ENCODE results near the gene NRG3.
"Not testable (repeated sequence)": the region's sequence is repeated elsewhere in the genome, so short reads cannot be mapped to it uniquely, and the experiment has no call there.

The NRG3 gene

GRCh38 chr10:82922755-82923154 is 1047.8 kb downstream of the NRG3 start:
- DNase-seq (ENCODE audit: low read depth): no peak

DNA sequence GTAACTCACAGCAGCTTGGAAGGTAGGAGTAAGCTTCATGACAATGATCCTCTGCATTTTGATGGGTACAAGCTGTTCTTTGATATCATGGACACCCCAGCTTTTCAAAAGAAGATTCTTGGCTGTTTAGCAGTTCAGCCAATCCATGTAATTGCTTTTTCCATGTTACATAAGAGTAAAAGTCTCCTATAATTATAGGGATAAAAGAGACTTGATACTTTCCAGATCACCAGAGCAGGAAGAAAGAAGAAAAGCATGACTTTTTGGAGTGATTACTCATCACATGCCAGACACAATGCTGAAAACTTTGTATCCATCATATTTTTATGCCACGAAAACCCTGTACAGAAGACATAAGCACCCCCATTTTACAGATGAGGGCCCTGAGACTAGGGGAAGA is 1049.7 kb downstream of the NRG3 start:
- DNase-seq (ENCODE audit: low read depth): no peak

DNA sequence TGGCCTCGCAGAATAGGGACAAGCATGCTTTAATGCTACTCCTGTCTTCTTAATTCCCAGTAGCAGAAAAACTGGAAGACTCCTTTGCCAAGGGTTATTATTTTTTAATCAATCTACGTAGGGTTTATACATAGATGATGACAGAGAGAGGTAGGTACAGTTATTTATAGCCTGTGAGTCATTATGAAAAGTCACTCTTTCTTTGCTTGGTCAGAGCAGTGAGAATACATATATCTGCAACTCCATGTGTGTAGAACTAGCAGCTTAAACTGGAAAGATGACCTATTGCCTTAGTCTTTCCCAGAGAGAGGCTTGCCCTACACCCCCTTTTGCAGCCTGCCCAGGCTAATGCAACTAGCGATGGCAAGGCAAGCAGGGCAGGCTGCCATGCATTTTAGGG is 1050.6 kb downstream of the NRG3 start:
- DNase-seq (ENCODE audit: low read depth): no peak

GRCh38 chr10:82932451-82932850 is 1057.5 kb downstream of the NRG3 start:
- DNase-seq (ENCODE audit: low read depth): no peak

DNA sequence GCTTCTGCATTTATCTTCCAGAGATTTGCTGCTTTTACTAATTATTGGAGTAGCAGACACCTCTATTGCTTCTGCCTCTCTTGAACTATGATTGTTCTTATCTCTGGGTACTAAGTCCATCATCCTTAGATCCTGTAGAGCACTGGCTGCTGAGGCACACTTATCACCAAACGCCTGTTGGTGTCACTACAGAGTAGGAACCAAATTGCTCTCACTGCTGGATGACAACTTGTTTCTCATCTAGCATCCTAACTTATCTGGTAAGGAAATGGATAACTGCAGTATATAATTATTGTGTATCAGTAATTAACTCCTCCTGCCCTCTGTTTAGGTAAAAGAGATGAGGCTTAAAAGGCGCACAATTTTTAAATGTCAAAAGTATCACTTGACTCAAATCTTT is 1059.4 kb downstream of the NRG3 start:
- no peak for DNase-seq (ENCODE audit: low read depth)

DNA sequence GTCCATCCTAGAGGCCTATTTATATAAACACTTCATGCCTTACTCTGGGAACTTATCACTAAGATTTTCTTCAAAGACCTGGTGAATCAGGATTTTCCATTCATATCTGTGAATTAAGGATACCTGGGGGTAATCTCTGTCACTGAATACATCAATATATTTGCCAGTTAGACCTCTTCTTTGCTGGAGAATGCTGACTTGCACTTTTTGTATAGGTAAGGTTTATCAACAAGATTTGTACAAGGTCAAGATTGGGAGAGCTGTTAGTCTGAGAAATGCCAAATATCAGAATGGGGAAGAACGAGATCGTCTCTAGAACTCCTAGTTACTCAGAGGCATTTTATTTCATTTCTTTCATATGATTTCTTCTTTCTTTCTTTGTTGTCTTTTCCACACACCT is 1060.0 kb downstream of the NRG3 start:
- no peak for DNase-seq (ENCODE audit: low read depth)

DNA sequence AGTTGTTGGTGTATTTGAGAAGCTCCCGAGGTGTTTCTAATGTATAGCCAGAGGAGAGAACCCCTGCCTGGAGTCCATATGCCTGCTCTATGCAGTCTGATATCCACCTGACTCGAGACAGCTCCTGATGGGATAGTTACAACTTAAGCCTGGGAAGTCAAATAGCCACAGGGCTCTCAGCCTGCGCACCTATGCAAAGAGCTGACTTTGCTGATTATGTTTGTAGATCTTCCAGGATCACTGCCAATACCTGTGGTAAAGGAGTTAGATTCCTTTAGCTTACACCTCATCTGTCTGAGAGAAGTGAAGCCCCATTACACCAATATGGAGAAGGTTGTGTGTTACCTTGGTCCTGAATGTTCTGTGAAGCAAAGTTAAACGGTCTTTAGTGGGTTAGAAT is 1063.3 kb downstream of the NRG3 start:
- DNase-seq (ENCODE audit: low read depth): no peak

DNA sequence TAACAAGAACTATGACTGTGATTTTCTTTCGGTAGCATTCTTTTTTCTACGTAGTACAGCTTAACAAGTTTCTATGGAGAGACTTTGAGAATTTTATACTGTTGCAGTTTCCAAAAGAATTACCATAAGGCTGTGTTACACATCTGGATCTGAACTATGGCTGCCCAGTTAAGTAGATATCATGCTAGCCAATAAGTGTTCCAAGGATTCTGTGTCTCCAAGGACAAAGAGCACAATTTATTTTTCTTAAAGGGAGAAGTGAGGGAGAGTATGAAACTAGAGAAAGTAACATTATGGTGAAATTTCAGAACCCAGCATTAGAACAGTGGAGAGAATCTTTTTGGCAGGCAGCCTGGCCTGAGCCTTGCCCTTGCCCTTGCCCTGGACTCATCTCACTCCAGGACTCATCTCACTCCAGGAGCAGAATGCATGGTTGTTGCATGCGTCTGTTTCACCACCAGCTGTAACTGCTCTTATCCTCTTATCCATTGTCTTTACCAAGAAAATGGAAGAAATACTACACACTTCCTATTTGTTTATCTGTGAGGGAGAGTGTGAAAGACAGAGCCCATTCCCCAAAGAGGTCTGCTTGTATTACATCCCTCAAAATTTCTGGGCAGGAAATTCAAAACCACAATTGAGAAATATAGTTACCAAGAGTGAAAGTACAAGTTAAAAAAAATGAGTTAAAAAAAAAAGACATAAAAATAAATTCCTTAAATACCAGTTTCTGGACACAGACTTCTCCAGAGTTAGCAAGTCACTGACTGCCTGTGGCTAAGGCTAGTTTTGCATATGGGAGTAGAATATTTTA is 1067.5 kb downstream of the NRG3 start:
- DNase-seq (ENCODE audit: low read depth): no peak

- DNase-seq (ENCODE audit: low read depth): no peak
Observed at GRCh38 chr10:82943142-82943541, 1068.1 kb downstream of the NRG3 start.

- no peak for DNase-seq (ENCODE audit: low read depth)
Observed at GRCh38 chr10:82949816-82950575, 1075.0 kb downstream of the NRG3 start.

DNA sequence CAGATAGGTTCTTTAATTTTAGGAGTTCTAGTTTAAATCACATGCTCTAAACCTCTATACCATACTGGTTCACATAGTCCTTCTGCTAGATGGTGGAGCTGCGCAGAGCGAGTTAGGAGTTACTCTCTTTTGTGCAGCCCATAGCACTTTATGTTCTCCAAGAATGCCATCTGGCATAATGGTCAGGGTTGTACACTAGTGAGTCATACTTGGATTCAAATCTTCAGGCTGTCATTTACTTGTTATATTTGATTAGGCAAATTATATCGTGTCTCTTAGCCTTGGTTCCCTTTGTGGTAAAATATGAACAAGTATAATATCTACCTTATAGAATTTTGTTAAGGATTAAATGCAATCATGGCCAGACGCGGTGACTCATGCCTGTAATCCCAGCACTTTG is 1078.3 kb downstream of the NRG3 start:
- no peak for DNase-seq (ENCODE audit: low read depth)

GRCh38 chr10:82953909-82954308 is 1078.9 kb downstream of the NRG3 start:
- no peak for DNase-seq (ENCODE audit: low read depth)

DNA sequence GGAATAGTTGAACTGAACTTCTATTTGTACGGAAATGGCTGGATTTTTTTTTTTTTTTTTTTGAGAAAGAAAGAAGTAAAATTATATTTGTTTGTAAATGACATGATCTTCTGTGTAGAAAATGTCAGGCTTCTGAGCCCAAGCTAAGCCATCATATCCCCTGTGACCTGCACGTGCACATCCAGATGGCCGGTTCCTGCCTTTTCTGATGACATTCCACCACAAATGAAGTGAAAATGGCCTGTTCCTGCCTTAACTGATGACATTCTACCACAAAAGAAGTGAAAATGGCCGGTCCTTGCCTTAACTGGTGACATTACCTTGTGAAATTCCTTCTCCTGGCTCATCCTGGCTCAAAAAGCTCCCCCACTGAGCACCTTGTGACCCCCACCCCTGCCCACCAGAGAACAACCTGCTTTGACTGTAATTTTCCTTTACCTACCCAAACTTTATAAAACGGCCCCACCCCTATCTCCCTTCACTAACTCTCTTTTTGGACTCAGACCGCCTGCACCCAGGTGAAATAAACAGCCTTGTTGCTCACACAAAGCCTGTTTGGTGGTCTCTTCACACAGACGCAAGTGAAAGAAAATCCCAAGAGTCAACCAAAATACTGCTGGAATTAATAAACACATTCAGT is 1085.5 kb downstream of the NRG3 start:
- DNase-seq (ENCODE audit: low read depth): not testable (repeated sequence)

DNA sequence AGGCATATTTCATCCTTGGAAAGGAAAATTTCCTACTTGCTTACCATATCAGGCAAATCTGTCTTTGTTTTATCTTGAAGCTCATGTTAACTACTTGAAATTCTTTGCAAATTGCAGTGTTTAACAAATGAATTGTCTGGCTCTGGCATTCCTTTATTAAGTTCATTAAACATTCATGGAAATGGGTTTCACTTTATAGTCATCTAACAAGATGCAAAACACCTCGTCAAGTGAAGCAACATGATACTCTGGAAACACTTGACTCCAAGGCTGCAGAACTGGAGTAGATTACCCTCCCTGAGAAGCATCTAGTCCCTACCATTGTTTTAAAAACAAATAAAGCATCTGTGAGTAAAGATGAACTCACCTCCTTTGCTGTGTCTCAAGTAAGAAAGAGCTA is 1086.9 kb downstream of the NRG3 start:
- no peak for DNase-seq (ENCODE audit: low read depth)

GRCh38 chr10:82966130-82966529 is 1091.1 kb downstream of the NRG3 start:
- no peak for DNase-seq (ENCODE audit: low read depth)

DNA sequence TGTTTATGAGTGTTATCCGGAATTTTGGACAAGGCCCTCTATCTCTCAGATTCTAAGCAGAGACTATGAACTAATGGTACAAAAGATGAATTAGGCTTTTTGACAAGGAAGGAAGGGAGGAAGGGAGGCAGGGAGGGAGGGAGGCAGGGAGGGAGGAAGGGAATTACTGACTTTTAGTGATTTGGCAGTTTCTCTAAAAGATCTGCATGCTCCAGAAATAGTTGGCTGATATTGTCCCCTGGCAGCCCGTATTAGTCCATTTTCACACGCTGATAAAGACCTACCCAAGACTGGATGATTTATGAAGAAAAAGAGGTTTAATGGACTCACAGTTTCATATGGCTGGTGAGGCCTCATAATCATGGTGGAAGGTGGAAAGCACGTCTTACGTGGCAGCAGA is 1093.5 kb downstream of the NRG3 start:
- no peak for DNase-seq (ENCODE audit: low read depth)

GRCh38 chr10:82969405-82969804 is 1094.4 kb downstream of the NRG3 start:
- no peak for DNase-seq (ENCODE audit: low read depth)

DNA sequence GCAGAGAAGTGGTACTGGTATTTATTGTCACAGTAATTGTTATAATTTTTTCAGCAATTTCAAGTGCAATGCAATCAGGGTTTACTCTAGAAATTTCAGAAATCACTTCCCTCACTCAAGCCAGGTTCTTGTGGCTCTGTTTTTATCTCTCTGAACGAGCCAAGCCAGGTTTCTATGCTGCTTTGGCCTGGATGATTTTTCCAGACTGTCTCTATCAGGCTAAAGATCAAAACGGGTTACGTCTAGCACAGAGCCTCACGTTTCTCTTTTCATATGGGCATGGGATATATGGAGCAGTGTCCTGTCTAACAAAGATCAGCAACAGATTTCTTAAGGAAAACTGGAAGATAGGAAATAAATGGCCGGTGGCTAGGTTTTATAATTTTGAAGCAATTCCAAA is 1105.3 kb downstream of the NRG3 start:
- no peak for DNase-seq (ENCODE audit: low read depth)

- no peak for DNase-seq (ENCODE audit: low read depth)
Observed at GRCh38 chr10:82981137-82981723, 1106.2 kb downstream of the NRG3 start.

DNA sequence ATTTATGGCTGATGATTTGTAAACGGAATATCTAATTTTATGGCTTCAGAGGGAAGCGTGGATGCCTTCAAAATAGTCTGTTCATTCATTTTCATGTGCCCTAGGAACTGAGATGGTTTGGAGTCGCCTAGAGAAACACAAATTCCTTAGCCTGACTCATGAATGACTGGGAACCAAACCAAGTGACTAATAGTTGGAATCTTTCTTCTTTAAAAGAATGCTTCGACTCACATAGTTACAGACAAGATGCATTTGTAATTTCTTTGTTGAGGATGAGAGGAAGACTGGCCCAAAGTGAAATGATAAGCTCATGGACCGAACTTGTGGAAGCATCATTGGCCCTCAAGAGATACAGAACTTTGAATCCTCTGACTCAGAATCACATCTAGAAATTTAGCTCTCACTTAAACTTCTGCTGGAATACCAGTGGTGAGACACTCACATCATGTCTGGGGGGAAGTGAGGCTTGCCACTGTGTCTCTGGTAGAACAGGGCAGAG is 1107.2 kb downstream of the NRG3 start:
- DNase-seq (ENCODE audit: low read depth): no peak

- DNase-seq (ENCODE audit: low read depth): no peak
Observed at GRCh38 chr10:82986216-82986615, 1111.2 kb downstream of the NRG3 start.

- not testable (repeated sequence) for DNase-seq (ENCODE audit: low read depth)
Observed at GRCh38 chr10:83006479-83006878, 1131.5 kb downstream of the NRG3 start.
